Hepatocyte (in vitro differentiated cells): ENCODE measurements around the gene VKORC1L1. TPM values are rescaled to one million over a fixed set of nuclear protein-coding genes. Genes with fewer than 3 reads are reported as not detected.

Experiments
- DNase-seq: peaks from one replicate; pipeline ENCODE4 v3.0.0-alpha.2; 2016; ENCODE audit warnings: low spot score
- H2AFZ ChIP-seq: fragments of 200-600 bp; sonication (generic); 2 replicates; pipeline ENCODE4 v1.6.0; 2016; ENCODE audit warnings: antibody characterized with exemption, mild to moderate bottlenecking
- H3K27ac ChIP-seq: fragments of 200-600 bp; sonication (generic); 2 replicates; pipeline ENCODE4 v1.5.1; 2016; ENCODE audit warnings: mild to moderate bottlenecking
- H3K27me3 ChIP-seq: fragments of 200-600 bp; sonication (generic); 2 replicates; pipeline ENCODE4 v1.6.1; 2016
- H3K36me3 ChIP-seq: fragments of 200-600 bp; sonication (generic); replicated peaks from 2 replicates; pipeline ENCODE4 v1.5.1; 2016; ENCODE audit warnings: low read depth; ENCODE audit not compliant: insufficient read depth
- H3K4me1 ChIP-seq: fragments of 200-600 bp; sonication (generic); 2 replicates; pipeline ENCODE4 v1.5.1; 2016; ENCODE audit warnings: mild to moderate bottlenecking, moderate library complexity; ENCODE audit not compliant: insufficient read depth
- H3K4me2 ChIP-seq: fragments of 200-600 bp; sonication (generic); 2 replicates; pipeline ENCODE4 v1.6.0; 2016
- H3K4me3 ChIP-seq: fragments of 200-600 bp; sonication (generic); 2 replicates; pipeline ENCODE4 v1.5.1; 2016; ENCODE audit warnings: mild to moderate bottlenecking
- H3K79me2 ChIP-seq: fragments of 200-600 bp; sonication (generic); 2 replicates; pipeline ENCODE4 v1.6.0; 2017; ENCODE audit warnings: mild to moderate bottlenecking
- H3K9me2 ChIP-seq: fragments of 200-600 bp; sonication (generic); replicated peaks from 2 replicates; pipeline ENCODE4 v1.6.0; 2017; ENCODE audit warnings: mild to moderate bottlenecking; ENCODE audit not compliant: insufficient read depth
- H3K9me3 ChIP-seq: fragments of 200-600 bp; sonication (generic); 2 replicates; pipeline ENCODE4 v1.5.1; 2016; ENCODE audit warnings: low read depth, mild to moderate bottlenecking
- H4K20me1 ChIP-seq: fragments of 200-600 bp; sonication (generic); 2 replicates; pipeline ENCODE4 v1.6.0; 2016; ENCODE audit warnings: mild to moderate bottlenecking; ENCODE audit not compliant: insufficient read depth, poor library complexity, severe bottlenecking
- CTCF ChIP-seq: fragments of 200-600 bp; sonication (generic); IDR thresholded peaks from 2 replicates; pipeline ENCODE4 v1.5.1; 2016; ENCODE audit warnings: antibody characterized with exemption, mild to moderate bottlenecking; ENCODE audit not compliant: poor library complexity
- EZH2 ChIP-seq: fragments of 200-600 bp; sonication (generic); IDR thresholded peaks from 2 replicates; pipeline ENCODE4 v1.6.1; 2016; ENCODE audit warnings: antibody characterized with exemption, mild to moderate bottlenecking, borderline replicate concordance
- EZH2phosphoT487 ChIP-seq: fragments of 200-600 bp; sonication (generic); IDR thresholded peaks from one replicate; pipeline ENCODE4 v1.6.1; 2018; ENCODE audit warnings: antibody characterized with exemption, mild to moderate bottlenecking, low read depth, moderate library complexity; ENCODE audit not compliant: unreplicated experiment, severe bottlenecking
- WGBS: methylation state at CpG from one replicate; pipeline ENCODE4 v1.1.6; 2016; ENCODE audit warnings: low lambda C conversion rate; ENCODE audit errors: missing lambda C conversion rate; 5-methylcytosine and 5-hydroxymethylcytosine counted together
- polyA plus RNA-seq: library from polyadenylated mRNA; unstranded; fragments of >200 nt; fragmentation: Nextera tagmentation; extraction: Ambion mirVana; gene quantifications from 2 replicates; pipeline ENCODE4 v1.2.1, GENCODE V29; 2016
- total RNA-seq: library from RNA; depleted of rRNA; stranded (reverse); fragments of >200 nt; gene quantifications from 2 replicates; pipeline ENCODE4 v1.2.3, GENCODE V29; 2014

The VKORC1L1 gene
- total and polyA plus RNA-seq, 2 experiments from 2014 or later: 22.2 to 23.5 TPM

DNA sequence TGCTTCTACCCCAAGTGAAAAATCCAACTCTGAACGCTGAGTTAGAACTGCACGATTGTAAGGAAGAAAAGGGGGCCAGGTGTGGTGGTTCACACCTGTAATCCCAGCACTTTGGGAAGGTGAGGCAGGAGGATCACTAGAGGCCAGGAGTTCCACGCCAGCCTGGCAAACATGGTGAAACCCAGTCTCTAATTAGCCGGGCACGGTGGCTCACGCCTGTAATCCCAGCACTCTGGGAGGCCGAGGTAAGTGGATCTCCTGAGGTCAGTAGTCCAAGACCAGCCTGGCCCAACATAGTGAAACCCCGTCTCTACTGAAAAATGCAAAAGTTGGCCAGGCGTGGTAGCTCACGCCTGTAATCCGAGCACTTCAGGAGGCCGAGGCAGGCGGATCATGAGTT is 100.1 kb downstream of the VKORC1L1 start:
- no peaks in the 10 kb centered on the region for H3K9me3 ChIP-seq
- no peak overlapping the region for H3K4me3 ChIP-seq
- no peak for TF ChIP-seq EZH2phosphoT487
- no peak overlapping the region for H3K27ac ChIP-seq
- 97% methylated on average over 13 of the region's 13 CpGs for WGBS
- H4K20me1 ChIP-seq: no peaks in the 10 kb centered on the region
- H3K36me3 ChIP-seq: no peaks in the 10 kb centered on the region
- no peaks in the 10 kb centered on the region for H3K4me1 ChIP-seq
- DNase-seq: no peak
- no peak overlapping the region for H3K4me2 ChIP-seq
- no peaks in the 10 kb centered on the region for H3K27me3 ChIP-seq
- H3K9me2 ChIP-seq: no peaks in the 10 kb centered on the region
- H3K79me2 ChIP-seq: no peaks in the 10 kb centered on the region
- no peak overlapping the region for H2AFZ ChIP-seq

- Histone ChIP-seq H3K36me3 (no peaks in the 10 kb centered on the region), H3K9me3 (no peaks in the 10 kb centered on the region), H3K27ac (no peak overlapping the region), H3K9me2 (no peaks in the 10 kb centered on the region), H3K4me1 (no peaks in the 10 kb centered on the region), H4K20me1 (no peaks in the 10 kb centered on the region), H3K4me3 (no peak overlapping the region), H3K27me3 (no peaks in the 10 kb centered on the region), H3K4me2 (no peak overlapping the region), H3K79me2 (no peaks in the 10 kb centered on the region), H2AFZ (no peak overlapping the region)
- TF ChIP-seq EZH2 (no peak), EZH2phosphoT487 (no peak), CTCF (no peak)
- DNase-seq: no peak
- WGBS: 96% methylated on average over 27 of the region's 29 CpGs
Observed at GRCh38 chr7:65974191-65974801, 101.4 kb downstream of the VKORC1L1 start.

- Histone ChIP-seq H2AFZ (no peak overlapping the region), H3K4me3 (no peak overlapping the region), H3K4me1 (no peaks in the 10 kb centered on the region), H3K79me2 (no peaks in the 10 kb centered on the region), H4K20me1 (no peaks in the 10 kb centered on the region), H3K9me3 (no peaks in the 10 kb centered on the region), H3K9me2 (no peaks in the 10 kb centered on the region), H3K4me2 (no peak overlapping the region), H3K27ac (no peak overlapping the region), H3K27me3 (no peaks in the 10 kb centered on the region), H3K36me3 (no peaks in the 10 kb centered on the region)
- no peak for TF ChIP-seq EZH2phosphoT487
- no peak for TF ChIP-seq EZH2
- no peak for TF ChIP-seq CTCF
- WGBS: 93% methylated on average over 9 of the region's 9 CpGs
- DNase-seq: no peak
Observed at GRCh38 chr7:65974876-65975275, 102.0 kb downstream of the VKORC1L1 start.

DNA sequence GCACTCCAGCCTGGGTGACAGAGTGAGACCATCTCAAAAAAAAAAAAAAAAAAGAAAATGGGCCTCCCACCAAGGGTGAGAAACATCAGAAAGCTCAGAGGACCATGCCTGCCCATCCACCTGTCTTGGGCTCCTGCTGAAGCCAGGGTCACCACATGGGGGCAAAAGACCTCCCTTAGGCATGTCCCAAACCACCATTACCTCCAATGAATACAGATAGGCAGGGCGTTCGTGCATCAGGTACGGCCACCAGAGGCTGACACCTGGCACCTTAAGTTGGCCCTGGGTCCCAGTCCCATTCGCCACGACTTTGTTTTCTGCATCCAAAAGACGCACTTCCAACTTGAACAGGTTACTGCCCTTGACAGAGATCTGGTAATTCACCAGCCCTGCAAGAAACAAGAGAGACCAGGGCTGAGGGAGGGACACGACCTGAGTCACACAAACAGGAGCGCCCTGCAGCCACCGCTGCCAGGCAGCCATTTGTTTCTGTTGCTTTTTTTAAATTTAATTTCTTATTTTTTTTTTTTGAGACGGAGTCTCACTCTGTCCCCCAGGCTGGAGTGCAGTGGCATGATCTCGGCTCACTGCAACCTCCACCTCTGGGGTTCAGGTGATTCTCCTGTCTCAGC is 103.1 kb downstream of the VKORC1L1 start:
- Histone ChIP-seq H3K4me2 (no peak overlapping the region), H3K4me3 (no peak overlapping the region), H4K20me1 (no peaks in the 10 kb centered on the region), H3K9me3 (no peaks in the 10 kb centered on the region), H3K79me2 (peaks cover 8% of the 10 kb centered on the region), H3K27ac (no peak overlapping the region), H3K9me2 (no peaks in the 10 kb centered on the region), H2AFZ (no peak overlapping the region), H3K36me3 (no peaks in the 10 kb centered on the region), H3K27me3 (no peaks in the 10 kb centered on the region), H3K4me1 (no peaks in the 10 kb centered on the region)
- TF ChIP-seq CTCF: no peak
- TF ChIP-seq EZH2phosphoT487: no peak
- TF ChIP-seq EZH2: no peak
- no peak for DNase-seq
- WGBS: 95% methylated on average over 11 of the region's 11 CpGs
